Body of pancreas (tissue), 4 donors: ENCODE results near the gene STAT5A.

Experiments
- CTCF ChIP-seq, 7 experiments: fragments of 450-650 bp in 4 of 7; fragments of 200-600 bp in 3 of 7; sonication (generic) in 3 of 7; IDR thresholded peaks; one replicate each; pipeline ENCODE4 v1.5.1; 2016 to 2019; ENCODE audit warnings: antibody characterized with exemption in 7 of 7
- POLR2A ChIP-seq, 3 donors: fragments of 450-650 bp; IDR thresholded peaks; one replicate each; pipeline ENCODE4 v1.6.1; 2016; ENCODE audit warnings: antibody characterized with exemption in 3 of 3, mild to moderate bottlenecking in 2 of 3

GRCh38 chr17:42337442-42337841 is 49.1 kb downstream of the STAT5A start:
- TF ChIP-seq CTCF (IDR thresholded peaks at IDR 0.05): no peak
- TF ChIP-seq POLR2A (IDR thresholded peaks at IDR 0.05): no peak
